Endothelial cell of umbilical vein (primary cell): ENCODE data around the gene SH3GL1.

Experiments used
- CTCF ChIP-seq, 2 donors: IDR thresholded peaks; 1 replicate in 1 of 2; 2 replicates in 1 of 2; pipeline ENCODE4 v1.5.1; 2011; ENCODE audit warnings: low read length in 2 of 2, mild to moderate bottlenecking in 2 of 2, moderate library complexity in 2 of 2, control low read depth in 1 of 2, inconsistent platforms in 1 of 2, low read depth in 1 of 2; ENCODE audit not compliant: insufficient read depth in 1 of 2; ENCODE audit errors: extremely low read depth in 1 of 2
- FOS ChIP-seq: IDR thresholded peaks from 2 replicates; pipeline ENCODE4 v1.6.1; 2011; ENCODE audit warnings: mild to moderate bottlenecking, low read length, moderate library complexity, borderline replicate concordance; ENCODE audit not compliant: insufficient read depth
- MYC ChIP-seq: IDR thresholded peaks from one replicate; pipeline ENCODE4 v1.6.1; 2011; ENCODE audit warnings: mild to moderate bottlenecking, low read depth, low read length
- POLR2A ChIP-seq: IDR thresholded peaks from 2 replicates; pipeline ENCODE4 v1.6.1; 2012; ENCODE audit warnings: low read depth, mild to moderate bottlenecking, control low read depth, low read length
- POLR2AphosphoS5 ChIP-seq: IDR thresholded peaks from 2 replicates; pipeline ENCODE4 v1.6.1; 2012; ENCODE audit warnings: low read depth, mild to moderate bottlenecking, control low read depth, low read length, moderate library complexity; ENCODE audit not compliant: insufficient read depth

- TF ChIP-seq POLR2AphosphoS5 = no peak
- no peak for TF ChIP-seq CTCF (IDR thresholded peaks at IDR 0.05; ENCODE audit: extremely low read depth in 1 of 2, insufficient read depth in 1 of 2, low read depth in 1 of 2, low read length in 2 of 2)
- no peak for TF ChIP-seq POLR2A
- TF ChIP-seq FOS = no peak
- no peak for TF ChIP-seq MYC
These were observed 32.7 kb upstream of the SH3GL1 start for GRCh38 chr19:4432918-4433506.
